Adrenal gland (tissue), 12 donors: ENCODE data around the gene SMIM33. TPM values are rescaled to one million over a fixed set of nuclear protein-coding genes. Genes with fewer than 3 reads are reported as not detected.

Experiments used
- polyA plus RNA-seq, 3 donors: library from polyadenylated mRNA; stranded (reverse); fragments of 200-250 nt in 2 of 3; fragments of 350-450 nt in 1 of 3; fragmentation: Illumina TruSeq in 1 of 3; extraction: RNeasy Lipid Tissue Mini Kit (QIAGEN cat#74804) in 1 of 3; gene quantifications; one replicate each; pipeline ENCODE4 v1.2.3, GENCODE V29; 2013 to 2014
- small RNA-seq, 2 donors: library from RNA; depleted of rRNA; stranded (forward); fragments of <200 nt; gene quantifications; one replicate each; pipeline ENCODE3, GENCODE V24; 2016
- total RNA-seq, 9 donors: library from RNA; depleted of rRNA in 4 of 9; stranded (reverse); fragments of >200 nt in 4 of 9; fragments of 120-200 nt in 1 of 9; fragmentation: NEBNext Ultra II Directional in 1 of 9; extraction: Animal tissue kit (Norgen Biotek cat#: 25700) in 1 of 9; gene quantifications; one replicate each; pipeline versions ENCODE4 v1.1.0 to v1.2.4, GENCODE V29; 2013 to 2023
- donor health status: healthy with polysubstance abuse.
- donor health status: Bipolar disorder and iron deficiency.
- donor health status: DM: yes; HTN: yes; CAD: no.
- donor health status: DM: no; HTN: no; CAD: no.
- donor health status: DM: no; HTN: no; CAD: no.
- donor health status: DM: yes; HTN: yes; CAD: no.

Gene SMIM33
- total and polyA plus RNA-seq, 12 donors = not detected

Small RNA genes lying within 50 kb of the gene (small RNA-seq; reads per million reads assigned to genes)
- 0 reads per million in 2 donors for gene RNU5B-4P

Other genes with a start within 250 kb of the SMIM33 start
- 100 to 1,000 TPM; 145 to 324 (median 190) TPM for gene MATR3, start 177.3 kb upstream of the SMIM33 start, total RNA-seq
- gene MATR3, start 177.3 kb upstream of the SMIM33 start, polyA plus RNA-seq = 100 to 1,000 TPM in 2 of 3 donors, 10 to 100 TPM in 1; 99.4 to 321 (median 123) TPM
- 100 to 1,000 TPM; 127 to 198 (median 148) TPM for gene PAIP2, start 129.2 kb upstream of the SMIM33 start, total RNA-seq
- gene PAIP2, start 129.2 kb upstream of the SMIM33 start, polyA plus RNA-seq = 100 to 1,000 TPM in 1 of 3 donors, 10 to 100 TPM in 2; 75.7 to 318 (median 82.0) TPM
- under 1 TPM in 4 of 9 donors, not detected in 5; 0.06 to 0.46 (median 0.14) TPM for gene SLC23A1, start 87.7 kb upstream of the SMIM33 start, total RNA-seq
- gene SLC23A1, start 87.7 kb upstream of the SMIM33 start, polyA plus RNA-seq = not detected
- gene MZB1, start 81.1 kb upstream of the SMIM33 start, total RNA-seq = 1 to 10 TPM in 2 of 9 donors, under 1 TPM in 4, not detected in 3; 0.35 to 1.7 (median 0.89) TPM
- gene MZB1, start 81.1 kb upstream of the SMIM33 start, polyA plus RNA-seq = 1 to 10 TPM in 2 of 3 donors, under 1 TPM in 1; 0.57 to 7.7 (median 4.3) TPM
- 10 to 100 TPM in 4 of 9 donors, 1 to 10 TPM in 5; 4.7 to 24.4 (median 9.8) TPM for gene PROB1, start 75.9 kb upstream of the SMIM33 start, total RNA-seq
- gene PROB1, start 75.9 kb upstream of the SMIM33 start, polyA plus RNA-seq = 1 to 10 TPM; 3.1 to 4.2 (median 4.0) TPM
- gene SPATA24, start 66.9 kb upstream of the SMIM33 start, total RNA-seq = 100 to 1,000 TPM in 1 of 9 donors, 10 to 100 TPM in 4, 1 to 10 TPM in 4; 4.6 to 124 (median 10.0) TPM
- gene SPATA24, start 66.9 kb upstream of the SMIM33 start, polyA plus RNA-seq = 10 to 100 TPM in 2 of 3 donors, 1 to 10 TPM in 1; 9.6 to 21.5 (median 11.7) TPM
- 10 to 100 TPM in 5 of 9 donors, 1 to 10 TPM in 4; 6.5 to 16.2 (median 10.1) TPM for gene DNAJC18, start 31.5 kb upstream of the SMIM33 start, total RNA-seq
- 1 to 10 TPM; 4.9 to 8.1 (median 5.9) TPM for gene DNAJC18, start 31.5 kb upstream of the SMIM33 start, polyA plus RNA-seq
- gene ECSCR, start 8.3 kb upstream of the SMIM33 start, total RNA-seq = 10 to 100 TPM in 7 of 9 donors, 1 to 10 TPM in 2; 4.6 to 16.2 (median 10.8) TPM
- 10 to 100 TPM in 2 of 3 donors, 1 to 10 TPM in 1; 9.8 to 24.8 (median 18.4) TPM for gene ECSCR, start 8.3 kb upstream of the SMIM33 start, polyA plus RNA-seq
- 10 to 100 TPM; 10.9 to 63.9 (median 38.8) TPM for gene STING1, start 11.8 kb downstream of the SMIM33 start, total RNA-seq
- 10 to 100 TPM; 21.2 to 33.5 (median 28.2) TPM for gene STING1, start 11.8 kb downstream of the SMIM33 start, polyA plus RNA-seq
- 100 to 1,000 TPM in 3 of 9 donors, 10 to 100 TPM in 6; 73.3 to 149 (median 86.3) TPM for gene UBE2D2, start 90.3 kb downstream of the SMIM33 start, total RNA-seq
- gene UBE2D2, start 90.3 kb downstream of the SMIM33 start, polyA plus RNA-seq = 100 to 1,000 TPM in 1 of 3 donors, 10 to 100 TPM in 2; 43.5 to 189 (median 53.6) TPM
- 10 to 100 TPM; 16.2 to 79.3 (median 37.0) TPM for gene CXXC5, start 177.3 kb downstream of the SMIM33 start, total RNA-seq
- 10 to 100 TPM; 17.7 to 29.8 (median 27.8) TPM for gene CXXC5, start 177.3 kb downstream of the SMIM33 start, polyA plus RNA-seq